Measurements from ENCODE around the gene KANK3. TPM values are rescaled to one million over a fixed set of nuclear protein-coding genes. Genes with fewer than 3 reads are reported as not detected.

Gene KANK3
- total RNA-seq, result 10 to 100 TPM in 1 of 4 donors, 1 to 10 TPM in 3; 3.2 to 10.5 (median 4.1) TPM

DNA sequence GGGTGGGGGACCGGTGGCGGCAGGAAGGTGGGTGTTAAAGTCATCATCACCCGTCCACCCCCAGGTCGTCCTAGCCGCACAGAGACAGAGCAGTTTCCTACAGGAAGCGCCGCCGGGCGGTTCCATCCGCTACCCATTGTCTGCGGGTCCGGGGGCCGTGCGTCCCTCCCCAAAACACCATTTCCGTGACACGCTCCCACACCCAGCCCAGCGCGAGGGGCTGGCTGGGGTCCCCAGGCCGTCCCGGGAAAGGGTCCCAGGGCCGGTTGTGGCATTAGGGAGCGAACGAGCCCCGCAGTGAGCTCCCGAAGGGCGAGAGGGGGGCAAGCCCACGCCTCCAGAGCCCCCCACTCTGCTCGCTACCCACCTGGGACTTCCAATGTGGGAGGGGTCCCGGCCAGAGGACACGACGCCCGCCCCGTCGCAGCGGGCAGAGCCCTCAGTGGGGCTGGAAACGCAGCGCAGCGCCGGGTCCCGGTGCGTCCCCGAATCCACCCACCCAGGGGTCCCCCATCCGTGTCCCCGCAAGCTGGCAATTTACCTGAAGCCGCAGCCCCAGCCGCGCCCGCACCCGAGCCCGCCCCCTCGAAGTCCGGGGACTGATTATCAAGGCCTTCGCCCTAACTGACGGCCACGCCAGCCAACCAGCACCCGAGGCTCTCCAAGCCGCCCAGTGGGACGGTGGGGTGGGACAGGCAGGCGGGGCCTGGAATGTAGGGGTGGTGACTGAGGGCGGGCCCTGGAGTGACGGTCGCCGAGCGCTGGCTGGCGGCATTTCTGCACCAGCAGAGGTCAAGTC lies at the start of gene KANK3:
Gene KANK3, minus strand, starts transcription at position 579 of the 799 bp plus-strand sequence. CDS start 5,434 bp downstream, outside the sequence.
- H3K27ac ChIP-seq, result peak within 1 kb of the TSS; percentile 37 to 58 (median 50)
- peak; percentile 95 for DNase-seq
- H3K27me3 ChIP-seq, result peaks cover 58% of the 10 kb centered on the region
- 2% methylated on average over 37 of the region's 65 CpGs; no CpG with 5 or more reads in 1 of the 2 donors for WGBS, 2 donors (ENCODE audit: low coverage in 1 of 2)
- intact Hi-C loops (cut with DNase I; ENCODE audit: low total_unique reads) (no loop called here), in situ Hi-C loops (cut with MboI; ENCODE audit: low pct_ligation_motif_present in 1 of 4, low pct_unique_long_range_greater_than_20kb in 1 of 4, low sequenced_read_pairs in 3 of 4) (no loop called here)
- TF ChIP-seq POLR2AphosphoS5 (IDR thresholded peaks at IDR 0.05) (peak; percentile 30 to 60 (median 52)), EP300 (IDR thresholded peaks at IDR 0.05; ENCODE audit: low read depth) (no peak)
- TF ChIP-seq, protein P1, sequence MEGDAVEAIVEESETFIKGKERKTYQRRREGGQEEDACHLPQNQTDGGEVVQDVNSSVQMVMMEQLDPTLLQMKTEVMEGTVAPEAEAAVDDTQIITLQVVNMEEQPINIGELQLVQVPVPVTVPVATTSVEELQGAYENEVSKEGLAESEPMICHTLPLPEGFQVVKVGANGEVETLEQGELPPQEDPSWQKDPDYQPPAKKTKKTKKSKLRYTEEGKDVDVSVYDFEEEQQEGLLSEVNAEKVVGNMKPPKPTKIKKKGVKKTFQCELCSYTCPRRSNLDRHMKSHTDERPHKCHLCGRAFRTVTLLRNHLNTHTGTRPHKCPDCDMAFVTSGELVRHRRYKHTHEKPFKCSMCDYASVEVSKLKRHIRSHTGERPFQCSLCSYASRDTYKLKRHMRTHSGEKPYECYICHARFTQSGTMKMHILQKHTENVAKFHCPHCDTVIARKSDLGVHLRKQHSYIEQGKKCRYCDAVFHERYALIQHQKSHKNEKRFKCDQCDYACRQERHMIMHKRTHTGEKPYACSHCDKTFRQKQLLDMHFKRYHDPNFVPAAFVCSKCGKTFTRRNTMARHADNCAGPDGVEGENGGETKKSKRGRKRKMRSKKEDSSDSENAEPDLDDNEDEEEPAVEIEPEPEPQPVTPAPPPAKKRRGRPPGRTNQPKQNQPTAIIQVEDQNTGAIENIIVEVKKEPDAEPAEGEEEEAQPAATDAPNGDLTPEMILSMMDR (IDR thresholded peaks at IDR 0.05), result peak in 1 of 5 experiments; percentile 22
- no peaks in the 10 kb centered on the region for H3K36me3 ChIP-seq
- H3K4me3 ChIP-seq, result peak within 1 kb of the TSS; percentile 2 to 46 (median 32)
- peaks cover 0 to 11% (median 6%) of the 10 kb centered on the region in 4 donors for H3K4me1 ChIP-seq
- no peaks in the 10 kb centered on the region for H3K9me3 ChIP-seq

DNA sequence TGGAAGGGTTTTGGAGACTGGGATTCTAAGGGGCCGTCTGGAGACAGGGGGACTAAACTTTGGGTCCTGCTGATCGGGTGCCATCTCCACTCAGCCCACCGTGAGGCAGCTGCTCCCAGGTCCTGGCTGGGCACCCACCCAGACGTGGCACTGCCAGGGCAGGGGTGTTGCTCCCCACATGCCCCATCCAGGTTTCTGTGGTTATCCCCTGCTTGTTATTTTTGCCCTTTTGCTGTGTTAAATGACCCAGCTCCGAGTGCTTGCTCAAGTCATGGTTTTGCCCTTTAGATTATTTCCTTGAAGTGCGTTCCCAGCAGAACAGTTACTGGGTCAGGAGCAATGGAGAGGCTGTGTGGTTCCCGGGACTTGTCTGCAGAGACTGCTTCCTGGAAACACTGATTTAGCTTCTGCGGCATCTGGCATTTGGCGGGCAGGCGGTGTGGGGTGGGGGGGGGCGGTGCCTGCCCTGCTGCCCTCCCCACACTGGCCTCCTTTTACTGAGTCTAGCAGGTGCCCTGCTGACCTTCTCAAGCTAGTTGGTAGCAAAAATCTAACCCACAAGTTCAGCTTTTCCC lies 49.0 kb upstream of the KANK3 start:
- DNase-seq, result no peak
- Histone ChIP-seq H3K36me3 (no peaks in the 10 kb centered on the region), H3K4me1 (peaks cover 21 to 52% (median 32%) of the 10 kb centered on the region in 4 donors), H3K4me3 (peak overlapping the region in 1 of 4 donors; percentile 4), H3K27ac (peak overlapping the region; percentile 99 to 100 (median 100)), H3K27me3 (no peaks in the 10 kb centered on the region), H3K9me3 (no peaks in the 10 kb centered on the region)
- no peak for TF ChIP-seq POLR2A (IDR thresholded peaks at IDR 0.05)
- peak in 2 of 3 donors; percentile 34 to 73 for TF ChIP-seq POLR2AphosphoS5 (IDR thresholded peaks at IDR 0.05)
- in situ Hi-C loops (cut with MboI; ENCODE audit: low pct_ligation_motif_present in 1 of 4, low pct_unique_long_range_greater_than_20kb in 1 of 4, low sequenced_read_pairs in 3 of 4), result no loop called here
- intact Hi-C loops (cut with DNase I; ENCODE audit: low total_unique reads), result no loop called here
- WGBS, 2 donors (ENCODE audit: low coverage in 1 of 2), result 35% methylated on average over 11 of the region's 11 CpGs; no CpG with 5 or more reads in 1 of the 2 donors

DNA sequence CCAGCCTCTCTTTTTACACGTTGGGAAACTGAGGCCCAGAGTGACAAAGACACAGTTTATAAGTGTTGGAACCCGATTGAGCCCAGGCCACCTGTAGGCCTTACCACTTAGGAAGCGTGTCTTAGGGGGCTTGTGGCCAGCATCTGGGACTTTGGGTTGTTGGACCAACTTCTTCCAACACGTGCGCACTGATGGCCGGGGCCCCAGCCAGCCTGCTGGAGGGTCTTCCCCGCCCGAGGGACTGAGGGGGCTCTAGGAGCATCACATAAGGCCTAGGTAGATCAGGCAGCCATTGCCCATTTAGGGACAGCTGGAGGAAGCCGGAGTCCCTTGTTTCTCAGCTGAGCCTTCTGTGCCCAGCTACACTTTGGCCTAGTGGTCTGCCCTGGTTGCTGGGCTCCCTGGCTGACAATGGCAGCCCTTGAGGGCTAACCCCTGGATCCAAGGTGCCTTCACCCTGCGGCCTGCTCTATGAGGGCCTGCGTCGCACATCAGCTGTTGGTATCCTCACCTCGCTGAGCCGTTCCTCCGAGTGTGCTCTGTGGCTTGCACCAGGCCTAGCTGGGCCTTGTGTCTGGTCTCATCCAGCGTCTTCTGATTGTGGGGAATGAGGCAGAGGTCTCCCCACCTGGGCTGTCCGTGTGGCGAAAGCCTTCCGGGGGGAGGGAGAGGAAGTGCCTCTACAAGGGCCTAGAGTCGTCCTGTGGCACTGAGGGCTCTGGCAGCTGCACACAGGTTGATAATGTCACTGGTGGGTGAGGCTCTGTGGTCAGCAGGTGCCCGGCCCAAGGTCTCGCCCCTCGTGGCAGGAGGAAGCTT lies 48.3 kb upstream of the KANK3 start:
- Histone ChIP-seq H3K27me3 (no peaks in the 10 kb centered on the region), H3K27ac (peak overlapping the region; percentile 99 to 100 (median 100)), H3K36me3 (no peaks in the 10 kb centered on the region), H3K9me3 (no peaks in the 10 kb centered on the region), H3K4me1 (peaks cover 17 to 45% (median 31%) of the 10 kb centered on the region in 4 donors), H3K4me3 (peak overlapping the region in 2 of 4 donors; percentile 4 to 96)
- in situ Hi-C loops (cut with MboI; ENCODE audit: low pct_ligation_motif_present in 1 of 4, low pct_unique_long_range_greater_than_20kb in 1 of 4, low sequenced_read_pairs in 3 of 4) (no loop called here), intact Hi-C loops (cut with DNase I; ENCODE audit: low total_unique reads) (no loop called here)
- TF ChIP-seq EP300 (IDR thresholded peaks at IDR 0.05; ENCODE audit: low read depth) (no peak), POLR2A (IDR thresholded peaks at IDR 0.05) (no peak)
- TF ChIP-seq, protein P1 (IDR thresholded peaks at IDR 0.05), result no peak
- WGBS, 2 donors (ENCODE audit: low coverage in 1 of 2), result 0 to 72% methylated on average over 1 to 23 of the region's 23 CpGs
- no peak for DNase-seq

DNA sequence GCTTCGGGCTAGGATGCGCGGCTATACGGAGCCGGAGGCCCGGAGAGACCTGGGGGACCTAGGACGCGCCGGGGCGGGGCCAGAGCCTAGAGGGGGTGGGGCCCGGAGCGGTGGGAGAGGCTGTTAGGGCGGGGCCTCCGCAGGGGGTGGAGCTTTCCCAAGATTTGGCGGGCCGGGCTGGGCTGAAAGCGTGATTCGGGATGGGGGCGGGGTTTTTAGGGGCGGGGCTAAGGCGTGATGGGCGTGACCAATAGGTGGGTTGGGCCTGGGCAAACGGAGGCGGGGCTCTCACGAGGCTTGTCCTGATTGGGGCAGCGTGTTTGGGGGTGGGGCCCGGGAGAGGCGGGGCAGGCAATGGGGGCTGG lies 47.5 kb upstream of the KANK3 start:
- 0% methylated on average over 2 to 14 of the region's 28 CpGs for WGBS, 2 donors (ENCODE audit: low coverage in 1 of 2)
- no peaks in the 10 kb centered on the region for H3K27me3 ChIP-seq
- peak overlapping the region; percentile 86 to 100 (median 95) for H3K4me3 ChIP-seq
- peak; percentile 97 for DNase-seq
- H3K9me3 ChIP-seq, result no peaks in the 10 kb centered on the region
- no peaks in the 10 kb centered on the region for H3K36me3 ChIP-seq
- H3K4me1 ChIP-seq, result peaks cover 17 to 45% (median 27%) of the 10 kb centered on the region in 4 donors
- TF ChIP-seq EP300 (IDR thresholded peaks at IDR 0.05; ENCODE audit: low read depth) (no peak), POLR2A (IDR thresholded peaks at IDR 0.05) (peak; percentile 34), POLR2AphosphoS5 (IDR thresholded peaks at IDR 0.05) (no peak)
- TF ChIP-seq, protein P1 (IDR thresholded peaks at IDR 0.05), result no peak
- peak overlapping the region; percentile 99 to 100 (median 100) for H3K27ac ChIP-seq
- intact Hi-C loops (cut with DNase I; ENCODE audit: low total_unique reads) (loop anchor here (1.0 kb wide), 1 partner anchor 28 kb away; no protein-coding TSS in a partner anchor), in situ Hi-C loops (cut with MboI; ENCODE audit: low pct_ligation_motif_present in 1 of 4, low pct_unique_long_range_greater_than_20kb in 1 of 4, low sequenced_read_pairs in 3 of 4) (no loop called here)

Data from transverse colon (tissue), 4 donors.